Thyroid gland (tissue), 4 donors: Measurements from ENCODE around the gene VAMP8. TPM values are rescaled to one million over a fixed set of nuclear protein-coding genes. Genes with fewer than 3 reads are reported as not detected.

Source experiments
- DNase-seq, 2 donors: peaks; one replicate each; pipeline ENCODE4 v3.0.0-alpha.2; 2019
- H3K27ac ChIP-seq, 3 donors: fragments of 200-600 bp; sonication (generic); 1 replicate in 2 of 3; 2 replicates in 1 of 3; pipeline ENCODE4 v1.5.1; 2016 to 2019; ENCODE audit warnings: mild to moderate bottlenecking in 1 of 3, moderate library complexity in 1 of 3
- H3K27me3 ChIP-seq: fragments of 200-600 bp; sonication (generic); one replicate; pipeline ENCODE4 v1.5.1; 2019
- H3K36me3 ChIP-seq, 2 donors: fragments of 200-600 bp; sonication (generic); one replicate each; pipeline ENCODE4 v1.5.1; 2016 to 2019
- H3K4me1 ChIP-seq, 2 donors: fragments of 200-600 bp; sonication (generic); one replicate each; pipeline ENCODE4 v1.5.1; 2017 to 2019
- H3K4me3 ChIP-seq, 3 donors: fragments of 200-600 bp; sonication (generic); replicated peaks in 1 of 3; 1 replicate in 2 of 3; 2 replicates in 1 of 3; pipeline ENCODE4 v1.5.1; 2016; ENCODE audit warnings: mild to moderate bottlenecking in 1 of 3
- H3K9me3 ChIP-seq: fragments of 200-600 bp; sonication (generic); one replicate; pipeline ENCODE4 v1.5.1; 2017
- POLR2A ChIP-seq, 2 donors: fragments of 450-650 bp; IDR thresholded peaks; one replicate each; pipeline ENCODE4 v1.6.1; 2017; ENCODE audit warnings: antibody characterized with exemption in 2 of 2, mild to moderate bottlenecking in 2 of 2, moderate library complexity in 1 of 2
- WGBS, 2 donors: methylation state at CpG; one replicate each; pipeline ENCODE4 v1.1.5; 2017; 5-methylcytosine and 5-hydroxymethylcytosine counted together
- intact Hi-C: fragments of 100-400 bp; cut with DNase I; formaldehyde crosslinking; loops from one replicate; pipeline ENCODE4 v1.15.1; 2023
- small RNA-seq: library from RNA; depleted of rRNA; stranded (forward); fragments of <200 nt; gene quantifications from one replicate; pipeline ENCODE3, GENCODE V24; 2016
- total RNA-seq, 4 donors: library from RNA; depleted of rRNA; stranded (reverse); fragments of >200 nt; gene quantifications; one replicate each; pipeline ENCODE4 v1.2.3, GENCODE V29; 2016
- TF ChIP-seq, protein P1 (sequence below), 6 experiments: fragments of 200-600 bp in 3 of 6; fragments of 450-650 bp in 3 of 6; sonication (generic) in 3 of 6; IDR thresholded peaks; one replicate each; pipeline ENCODE4 v1.5.1; 2016 to 2019; ENCODE audit warnings: antibody characterized with exemption in 6 of 6, mild to moderate bottlenecking in 2 of 6, inconsistent platforms in 1 of 6, moderate library complexity in 1 of 6

VAMP8 gene
- total RNA-seq, 4 donors from 2014 or later = 89.6 to 171 (median 121) TPM

DNA sequence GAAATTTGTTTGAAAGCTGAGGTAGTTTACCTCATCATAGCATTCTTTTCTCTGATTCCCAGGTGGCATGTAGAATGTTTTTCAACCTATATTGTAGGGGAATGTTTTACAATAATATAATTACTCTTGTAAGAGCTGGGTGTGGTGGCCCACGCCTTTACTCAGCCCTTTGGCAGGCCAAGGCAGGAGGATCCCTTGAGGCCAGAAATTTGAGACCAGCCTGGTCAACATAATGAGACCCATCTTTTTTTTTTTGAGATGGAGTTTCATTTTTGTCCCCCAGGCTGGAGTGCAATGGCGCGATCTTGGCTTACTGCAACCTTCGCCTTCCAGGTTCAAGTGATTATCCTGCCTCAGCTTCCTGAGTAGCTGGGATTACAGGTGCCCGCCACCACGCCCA lies 42.2 kb downstream of the VAMP8 start:
- 87 to 94% methylated on average over 6 of the region's 6 CpGs for WGBS, 2 donors
- H3K27me3 ChIP-seq = no peaks in the 10 kb centered on the region
- no peaks in the 10 kb centered on the region for H3K9me3 ChIP-seq
- no peak overlapping the region for H3K27ac ChIP-seq
- TF ChIP-seq, protein P1, sequence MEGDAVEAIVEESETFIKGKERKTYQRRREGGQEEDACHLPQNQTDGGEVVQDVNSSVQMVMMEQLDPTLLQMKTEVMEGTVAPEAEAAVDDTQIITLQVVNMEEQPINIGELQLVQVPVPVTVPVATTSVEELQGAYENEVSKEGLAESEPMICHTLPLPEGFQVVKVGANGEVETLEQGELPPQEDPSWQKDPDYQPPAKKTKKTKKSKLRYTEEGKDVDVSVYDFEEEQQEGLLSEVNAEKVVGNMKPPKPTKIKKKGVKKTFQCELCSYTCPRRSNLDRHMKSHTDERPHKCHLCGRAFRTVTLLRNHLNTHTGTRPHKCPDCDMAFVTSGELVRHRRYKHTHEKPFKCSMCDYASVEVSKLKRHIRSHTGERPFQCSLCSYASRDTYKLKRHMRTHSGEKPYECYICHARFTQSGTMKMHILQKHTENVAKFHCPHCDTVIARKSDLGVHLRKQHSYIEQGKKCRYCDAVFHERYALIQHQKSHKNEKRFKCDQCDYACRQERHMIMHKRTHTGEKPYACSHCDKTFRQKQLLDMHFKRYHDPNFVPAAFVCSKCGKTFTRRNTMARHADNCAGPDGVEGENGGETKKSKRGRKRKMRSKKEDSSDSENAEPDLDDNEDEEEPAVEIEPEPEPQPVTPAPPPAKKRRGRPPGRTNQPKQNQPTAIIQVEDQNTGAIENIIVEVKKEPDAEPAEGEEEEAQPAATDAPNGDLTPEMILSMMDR (IDR thresholded peaks at IDR 0.05) = no peak
- no peak for TF ChIP-seq POLR2A (IDR thresholded peaks at IDR 0.05)
- H3K36me3 ChIP-seq = peaks cover 34 to 40% of the 10 kb centered on the region in 2 donors
- no peak for DNase-seq
- H3K4me1 ChIP-seq = peaks cover 15 to 16% of the 10 kb centered on the region in 2 donors
- no peak overlapping the region for H3K4me3 ChIP-seq
- intact Hi-C loops = no loop called here

DNA sequence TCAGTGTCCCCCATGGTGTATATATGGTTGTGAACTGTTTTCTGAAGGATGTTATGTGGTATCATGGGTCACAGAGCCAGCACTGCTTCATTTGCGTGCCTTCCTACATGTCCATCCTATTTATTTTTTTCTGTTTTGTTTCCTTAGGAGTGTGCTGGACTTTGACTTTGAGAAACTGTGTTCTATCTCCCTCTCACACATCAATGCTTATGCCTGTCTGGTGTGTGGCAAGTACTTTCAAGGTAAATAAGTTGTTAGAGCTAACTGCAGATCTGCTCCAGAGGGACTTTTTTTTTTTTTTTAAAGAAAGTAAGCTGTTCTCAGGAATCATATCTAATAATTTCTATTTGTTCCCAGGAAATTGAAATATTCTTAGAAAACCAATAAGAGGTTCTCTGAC lies 44.0 kb downstream of the VAMP8 start:
- H3K27me3 ChIP-seq = no peaks in the 10 kb centered on the region
- TF ChIP-seq, protein P1 (IDR thresholded peaks at IDR 0.05) = no peak
- no peaks in the 10 kb centered on the region for H3K9me3 ChIP-seq
- peaks cover 11 to 12% of the 10 kb centered on the region in 2 donors for H3K4me1 ChIP-seq
- intact Hi-C loops = no loop called here
- H3K27ac ChIP-seq = no peak overlapping the region
- no peak overlapping the region for H3K4me3 ChIP-seq
- 96 to 100% methylated on average over 1 of the region's 1 CpG for WGBS, 2 donors
- no peak for DNase-seq
- peaks cover 50 to 57% of the 10 kb centered on the region in 2 donors for H3K36me3 ChIP-seq

DNA sequence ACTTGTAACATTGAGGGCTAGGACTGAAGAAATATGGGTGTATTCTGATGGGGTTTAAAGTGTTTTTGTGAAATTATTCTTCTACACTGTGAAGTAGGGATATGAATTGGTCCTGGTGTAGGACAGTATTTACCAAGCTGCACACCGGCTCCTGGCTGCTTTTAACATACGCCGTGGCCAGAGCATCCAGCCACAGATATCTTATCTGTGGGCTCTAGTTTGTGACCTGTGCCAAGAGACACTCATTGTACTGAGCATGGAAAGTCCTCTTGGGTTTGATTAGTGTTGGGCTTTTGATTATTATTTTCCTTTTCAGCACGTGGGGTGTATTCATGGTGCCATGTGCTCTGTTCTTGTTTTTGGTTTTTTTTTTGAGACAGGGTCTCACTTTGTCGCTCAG lies 46.6 kb downstream of the VAMP8 start:
- Histone ChIP-seq H3K36me3 (peaks cover 69 to 73% of the 10 kb centered on the region in 2 donors), H3K27me3 (no peaks in the 10 kb centered on the region), H3K9me3 (no peaks in the 10 kb centered on the region), H3K27ac (no peak overlapping the region), H3K4me3 (no peak overlapping the region), H3K4me1 (no peaks in the 10 kb centered on the region)
- no peak for TF ChIP-seq POLR2A (IDR thresholded peaks at IDR 0.05)
- TF ChIP-seq, protein P1 (IDR thresholded peaks at IDR 0.05) = no peak
- intact Hi-C loops = no loop called here
- no peak for DNase-seq
- 92 to 93% methylated on average over 5 of the region's 5 CpGs for WGBS, 2 donors

DNA sequence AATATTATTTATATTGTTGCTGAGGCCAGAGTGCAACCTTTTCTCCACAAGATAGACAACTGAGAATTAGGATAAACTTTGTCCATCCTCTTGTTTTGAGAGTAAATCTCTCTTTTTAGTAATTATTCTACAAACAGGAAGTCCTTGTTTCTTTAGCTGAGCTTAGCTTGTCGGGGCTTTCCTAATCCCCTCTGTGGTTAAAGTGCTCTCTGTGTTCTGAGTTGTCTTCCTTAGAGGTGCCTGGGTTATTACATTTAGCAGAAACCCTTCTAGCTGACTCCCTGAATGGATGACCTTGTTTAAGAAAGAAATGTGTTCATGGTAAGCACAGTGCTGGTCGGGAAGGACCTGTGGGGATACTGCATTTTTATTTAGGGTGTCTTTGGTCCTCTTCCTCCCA lies 51.3 kb downstream of the VAMP8 start:
- H3K36me3 ChIP-seq = peaks cover 62 to 82% of the 10 kb centered on the region in 2 donors
- H3K27ac ChIP-seq = no peak overlapping the region
- no peak overlapping the region for H3K4me3 ChIP-seq
- no peaks in the 10 kb centered on the region for H3K9me3 ChIP-seq
- intact Hi-C loops = no loop called here
- TF ChIP-seq, protein P1 (IDR thresholded peaks at IDR 0.05) = no peak
- no peak for TF ChIP-seq POLR2A (IDR thresholded peaks at IDR 0.05)
- no peaks in the 10 kb centered on the region for H3K4me1 ChIP-seq
- no peak for DNase-seq
- H3K27me3 ChIP-seq = no peaks in the 10 kb centered on the region
- 57% methylated on average over 2 of the region's 2 CpGs for WGBS, 2 donors

DNA sequence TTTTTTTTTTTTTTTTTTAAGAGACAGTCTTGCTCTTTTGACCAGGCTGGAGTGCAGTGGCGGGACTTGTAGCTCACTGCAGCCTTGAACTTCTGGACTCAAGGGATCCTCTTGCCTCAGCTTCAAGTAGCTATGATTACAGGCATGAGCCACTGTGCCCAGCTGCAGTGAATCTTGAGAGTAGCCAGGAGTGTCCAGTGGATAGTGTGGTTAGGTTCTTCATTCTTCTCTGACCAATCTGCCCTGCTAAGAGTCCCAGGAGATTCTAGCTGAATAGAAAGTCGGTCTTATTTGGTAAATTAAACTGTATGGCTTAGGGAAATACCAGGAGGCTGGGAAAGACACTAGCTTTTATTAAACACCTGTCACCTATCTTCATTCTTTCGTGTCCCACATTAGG lies 53.9 kb downstream of the VAMP8 start:
- intact Hi-C loops = loop anchor here (10.0 kb wide), 2 partner anchors 183 to 463 kb away; no protein-coding TSS in a partner anchor
- Histone ChIP-seq H3K9me3 (no peaks in the 10 kb centered on the region), H3K36me3 (peaks cover 53 to 72% of the 10 kb centered on the region in 2 donors), H3K4me3 (no peak overlapping the region), H3K27ac (no peak overlapping the region), H3K4me1 (no peaks in the 10 kb centered on the region), H3K27me3 (no peaks in the 10 kb centered on the region)
- WGBS, 2 donors = 84 to 93% methylated on average over 3 of the region's 3 CpGs
- DNase-seq = no peak
- no peak for TF ChIP-seq POLR2A (IDR thresholded peaks at IDR 0.05)
- TF ChIP-seq, protein P1 (IDR thresholded peaks at IDR 0.05) = no peak

Small RNA genes within 50 kb of the gene (small RNA-seq; reads per million reads assigned to genes)
- not detected for gene RN7SL126P

Other genes starting within 250 kb of the VAMP8 start
- gene TGOLN2, start 249.6 kb upstream of the VAMP8 start, total RNA-seq = 100 to 1,000 TPM; 146 to 207 (median 162) TPM
- 100 to 1,000 TPM in 3 of 4 donors, 10 to 100 TPM in 1; 88.2 to 253 (median 182) TPM for gene RETSAT, start 223.1 kb upstream of the VAMP8 start, total RNA-seq
- 10 to 100 TPM; 23.4 to 34.5 (median 31.4) TPM for gene ELMOD3, start 222.8 kb upstream of the VAMP8 start, total RNA-seq
- gene CAPG, start 167.2 kb upstream of the VAMP8 start, total RNA-seq = 100 to 1,000 TPM; 155 to 257 (median 225) TPM
- gene SH2D6, start 158.9 kb upstream of the VAMP8 start, total RNA-seq = 1 to 10 TPM; 1.6 to 9.0 (median 4.1) TPM
- 100 to 1,000 TPM; 303 to 511 (median 354) TPM for gene MAT2A, start 38.4 kb upstream of the VAMP8 start, total RNA-seq
- 10 to 100 TPM; 39.5 to 81.9 (median 51.6) TPM for gene GGCX, start 16.1 kb upstream of the VAMP8 start, total RNA-seq
- gene VAMP5, start 6.8 kb downstream of the VAMP8 start, total RNA-seq = 10 to 100 TPM; 13.6 to 41.3 (median 20.7) TPM
- gene RNF181, start 18.2 kb downstream of the VAMP8 start, total RNA-seq = 100 to 1,000 TPM in 3 of 4 donors, 10 to 100 TPM in 1; 86.9 to 202 (median 168) TPM
- 10 to 100 TPM in 3 of 4 donors, 1 to 10 TPM in 1; 8.9 to 25.2 (median 21.9) TPM for gene TMEM150A, start 25.1 kb downstream of the VAMP8 start, total RNA-seq
- gene C2orf68, start 34.5 kb downstream of the VAMP8 start, total RNA-seq = 10 to 100 TPM; 24.0 to 30.1 (median 25.8) TPM
- gene USP39, start 38.6 kb downstream of the VAMP8 start, total RNA-seq = 100 to 1,000 TPM in 2 of 4 donors, 10 to 100 TPM in 2; 60.5 to 201 (median 99.4) TPM
- 100 to 1,000 TPM in 2 of 4 donors, 10 to 100 TPM in 2; 24.8 to 323 (median 116) TPM for gene SFTPB, start 90.6 kb downstream of the VAMP8 start, total RNA-seq
- 1 to 10 TPM in 1 of 4 donors, under 1 TPM in 2, not detected in 1; 0.22 to 3.6 (median 0.63) TPM for gene GNLY, start 116.8 kb downstream of the VAMP8 start, total RNA-seq
- 100 to 1,000 TPM in 2 of 4 donors, 10 to 100 TPM in 2; 82.8 to 260 (median 167) TPM for gene ATOH8, start 176.4 kb downstream of the VAMP8 start, total RNA-seq